Heart right ventricle (tissue), 16 donors: ENCODE measurements around the gene GALNT14. TPM values are rescaled to one million over a fixed set of nuclear protein-coding genes. Genes with fewer than 3 reads are reported as not detected.

Source experiments
- ATAC-seq, 8 donors: fragments of 200-7000 bp; cut with Tn5 transposase; one replicate each; pipeline ENCODE4 v1.9.1; 2020; ENCODE audit warnings: mild to moderate bottlenecking in 8 of 8, moderate library complexity in 8 of 8, moderate number of reproducible peaks in 1 of 8
- DNase-seq, 2 donors: peaks; one replicate each; pipeline ENCODE4 v3.0.0-alpha.2; 2020
- H3K27ac ChIP-seq, 10 donors: fragments of 200-600 bp; sonication (generic) in 2 of 10; one replicate each; pipeline versions ENCODE4 v1.5.0 to v1.8.0; 2020 to 2022; ENCODE audit warnings: mild to moderate bottlenecking in 3 of 10
- H3K27me3 ChIP-seq, 7 donors: fragments of 200-600 bp; one replicate each; pipeline ENCODE4 v1.8.0; 2021 to 2022; ENCODE audit warnings: mild to moderate bottlenecking in 2 of 7
- H3K36me3 ChIP-seq, 9 donors: fragments of 200-600 bp; sonication (generic) in 1 of 9; one replicate each; pipeline versions ENCODE4 v1.5.0 to v1.8.0; 2020 to 2022; ENCODE audit warnings: mild to moderate bottlenecking in 2 of 9
- H3K4me1 ChIP-seq, 9 donors: fragments of 200-600 bp; sonication (generic) in 1 of 9; one replicate each; pipeline versions ENCODE4 v1.5.0 to v1.8.0; 2020 to 2022; ENCODE audit warnings: mild to moderate bottlenecking in 4 of 9
- H3K4me3 ChIP-seq, 10 donors: fragments of 200-600 bp; sonication (generic) in 2 of 10; one replicate each; pipeline versions ENCODE4 v1.5.0 to v1.8.0; 2020 to 2022; ENCODE audit warnings: mild to moderate bottlenecking in 7 of 10, moderate library complexity in 2 of 10
- H3K9me3 ChIP-seq, 11 donors: fragments of 200-600 bp in 10 of 11; sonication (generic) in 2 of 11; one replicate each; pipeline versions ENCODE4 v1.5.0 to v1.8.0; 2013 to 2022; ENCODE audit warnings: mild to moderate bottlenecking in 2 of 11, control low read depth in 1 of 11, moderate library complexity in 1 of 11
- CTCF ChIP-seq, 9 donors: fragments of 200-600 bp; sonication (generic) in 2 of 9; IDR thresholded peaks; one replicate each; pipeline versions ENCODE4 v1.5.0 to v1.8.0; 2021 to 2022; ENCODE audit warnings: antibody characterized with exemption in 9 of 9, mild to moderate bottlenecking in 5 of 9, moderate library complexity in 1 of 9
- WGBS, 2 donors: extraction: QIAGEN DNeasy Blood & Tissue Kit; methylation state at CpG; one replicate each; pipeline ENCODE4 v1.1.7; 2013; ENCODE audit warnings: inconsistent platforms in 1 of 2; 5-methylcytosine and 5-hydroxymethylcytosine counted together
- intact Hi-C, 10 donors: fragments of 100-400 bp; cut with DNase I; formaldehyde crosslinking; loops; one replicate each; pipeline versions ENCODE4 v1.11.1 to v1.14.2; 2022
- polyA plus RNA-seq, 2 donors: library from polyadenylated mRNA; stranded (reverse); fragments of 200-250 nt; gene quantifications; one replicate each; pipeline ENCODE4 v1.2.3, GENCODE V29; 2013
- total RNA-seq, 10 donors: library from RNA; stranded (reverse); fragmentation: NEBNext Ultra II Directional in 3 of 10; extraction: Animal tissue kit (Norgen Biotek cat#: 25700) in 3 of 10; gene quantifications; one replicate each; pipeline versions ENCODE4 v1.2.1 to v1.2.4, GENCODE V29; 2021 to 2023
- donor health status: Arrhythmogenic right ventricular cardiomyopathy.
- donor health status: ischemic (EF 13 %, LVEDD 7.1; RV severe dilation, severe dysfunction).
- donor health status: healthy with polysubstance abuse.
- donor health status: DM: no; HTN: yes; CAD: no.
- donor health status: DM: no; HTN: no; CAD: no.
- donor health status: ischemic (EF 25% LVEDD 6.9; RV normal size, moderate dysfunction).
- donor health status: ischemic (EF 25% LVEDD 5.7; RV mildly dilated, moderate dysfunction).
- donor health status: healthy.
- donor health status: DM: yes; HTN: yes; CAD: no.
- donor health status: Ischemic cardiomyopathy.
- donor health status: ischemic (EF 35%, LVEDD 5.7; RV mildly dilated, moderate dysfunction).
- donor health status: nonischemic (EF 11% LVEDD 7.7; RV severe dilation, severe dysfunction).
- donor health status: DM: yes; HTN: yes; CAD: no.
- donor health status: PGD.
- donor health status: ischemic (EF 29% LVEDD 5.4; RV normal size, mild dysfunction).
- donor health status: nonischemic (EF 23%, LVEDD 6.1; RV moderate dilation, normal function).

The GALNT14 gene
- total and polyA plus RNA-seq, 12 donors = 0.17 to 1.4 (median 0.63) TPM; not detected in 2

- intact Hi-C loops = no loop called here
- ATAC-seq = peak in 1 of 8 donors; percentile 11
- WGBS, 2 donors = 64 to 79% methylated on average over 1 of the region's 1 CpG
These were observed 164.1 kb downstream of the GALNT14 start for GRCh38 chr2:30974092-30974491.

DNA sequence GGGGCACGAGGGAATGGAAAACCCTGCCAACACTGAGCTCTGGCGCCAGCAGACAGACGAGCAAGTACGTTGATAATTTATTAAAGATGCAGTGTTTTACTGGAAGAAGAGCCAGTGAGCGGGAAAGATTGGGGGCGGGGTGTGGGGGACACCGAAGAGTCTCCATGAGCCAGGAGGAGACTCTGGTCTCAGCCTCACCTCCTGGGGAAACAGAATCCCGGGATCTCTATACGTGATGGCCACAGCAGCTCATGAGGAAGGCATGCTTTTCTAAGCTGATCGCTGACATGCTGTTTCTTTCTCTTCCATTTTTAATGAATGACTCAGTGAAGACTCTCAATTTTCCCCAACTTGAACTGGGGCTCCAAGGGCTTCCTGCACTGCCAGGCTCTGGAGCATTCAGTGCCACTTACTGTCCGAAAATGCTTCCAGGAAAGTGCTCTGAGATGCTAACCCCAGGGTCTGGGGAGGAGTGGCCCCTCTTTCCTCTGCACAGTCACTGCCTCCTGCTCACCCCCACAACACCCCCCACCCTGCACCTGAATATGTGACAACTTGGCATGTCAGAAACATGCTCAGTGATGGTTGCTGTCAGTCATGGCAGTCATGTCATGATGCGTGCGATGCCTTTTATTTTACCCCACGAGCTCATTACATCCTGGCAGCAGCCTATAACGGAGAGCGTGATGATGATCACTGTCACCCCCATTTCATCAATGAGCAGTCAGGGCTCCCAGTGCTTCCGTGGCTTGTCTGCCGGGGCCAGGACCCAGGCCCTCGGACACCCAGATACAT, 166.8 kb downstream of the GALNT14 start:
- H3K9me3 ChIP-seq = no peaks in the 10 kb centered on the region
- intact Hi-C loops = no loop called here
- ATAC-seq (no peak), DNase-seq (no peak)
- TF ChIP-seq CTCF (IDR thresholded peaks at IDR 0.05) = no peak
- no peaks in the 10 kb centered on the region for H3K36me3 ChIP-seq
- 88% methylated on average over 19 of the region's 19 CpGs for WGBS, 2 donors
- no peak overlapping the region for H3K4me3 ChIP-seq
- peaks cover 2 to 21% (median 13%) of the 10 kb centered on the region in 9 donors for H3K4me1 ChIP-seq
- peaks cover 0 to under 1% (median 0%) of the 10 kb centered on the region in 7 donors for H3K27me3 ChIP-seq
- H3K27ac ChIP-seq = no peak overlapping the region

More at GRCh38 chr2:30974092-30974491, 164.1 kb downstream of the GALNT14 start:
- TF ChIP-seq CTCF (IDR thresholded peaks at IDR 0.05) = no peak
- DNase-seq = no peak
- no peaks in the 10 kb centered on the region for H3K36me3 ChIP-seq
- no peak overlapping the region for H3K4me3 ChIP-seq
- H3K27me3 ChIP-seq = no peaks in the 10 kb centered on the region
- H3K4me1 ChIP-seq = peaks cover 2 to 21% (median 13%) of the 10 kb centered on the region in 9 donors
- H3K9me3 ChIP-seq = no peaks in the 10 kb centered on the region
- H3K27ac ChIP-seq = peak overlapping the region in 1 of 10 donors; percentile 21

GRCh38 chr2:30968660-30969397, 169.4 kb downstream of the GALNT14 start:
- H3K36me3 ChIP-seq = no peaks in the 10 kb centered on the region
- peaks cover under 1 to 7% (median 5%) of the 10 kb centered on the region in 9 donors for H3K4me1 ChIP-seq
- intact Hi-C loops = no loop called here
- ATAC-seq (no peak), DNase-seq (no peak)
- WGBS, 2 donors = 78 to 79% methylated on average over 4 of the region's 4 CpGs
- no peak overlapping the region for H3K27ac ChIP-seq
- H3K27me3 ChIP-seq = peaks cover 0 to 11% (median 0%) of the 10 kb centered on the region in 7 donors
- no peak for TF ChIP-seq CTCF (IDR thresholded peaks at IDR 0.05)
- no peaks in the 10 kb centered on the region for H3K9me3 ChIP-seq
- no peak overlapping the region for H3K4me3 ChIP-seq

DNA sequence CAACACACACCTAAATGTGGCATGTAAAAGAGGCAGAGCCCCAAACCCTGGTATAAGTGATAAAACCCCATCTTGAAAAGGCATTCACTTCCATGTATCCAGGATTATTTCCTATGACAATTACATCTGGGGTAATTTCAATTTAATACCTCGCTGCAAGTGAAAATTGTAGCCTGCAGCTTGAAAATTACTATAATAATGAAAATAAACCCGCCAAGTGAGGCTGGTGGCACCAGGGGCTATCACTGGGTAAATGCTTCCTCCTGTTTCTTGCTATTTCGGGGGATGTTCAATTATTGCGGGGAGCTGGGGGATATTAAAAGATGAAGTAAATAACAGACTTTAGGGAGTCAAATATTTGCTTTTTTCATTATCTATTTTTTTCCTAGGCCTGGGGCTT, 171.5 kb downstream of the GALNT14 start:
- no peaks in the 10 kb centered on the region for H3K4me1 ChIP-seq
- H3K27ac ChIP-seq = no peak overlapping the region
- intact Hi-C loops = no loop called here
- no peak for ATAC-seq
- H3K27me3 ChIP-seq = peaks cover 0 to 11% (median 0%) of the 10 kb centered on the region in 7 donors
- H3K4me3 ChIP-seq = no peak overlapping the region
- no peak for DNase-seq
- H3K36me3 ChIP-seq = no peaks in the 10 kb centered on the region
- 93 to 95% methylated on average over 4 of the region's 4 CpGs for WGBS, 2 donors
- no peak for TF ChIP-seq CTCF (IDR thresholded peaks at IDR 0.05)
- H3K9me3 ChIP-seq = no peaks in the 10 kb centered on the region
